PC-9 (cell line): ENCODE measurements around the gene PLEKHA7. TPM values are rescaled to one million over a fixed set of nuclear protein-coding genes. Genes with fewer than 3 reads are reported as not detected.

ENCODE experiments used
- BruUV-seq: library from RNA; stranded (reverse); fragments of 400-500 nt; replicated peaks from 2 replicates; lab custom pipeline; 2021; lab: Mats Ljungman, UMichigan
- CTCF ChIA-PET: fragments of 300-600 bp; sonication (Branson Sonifier 250); formaldehyde crosslinking; loops from one replicate; lab custom pipeline; 2022; ENCODE audit warnings: antibody characterized with exemption; lab: Charles Lee
- POLR2A ChIA-PET: fragments of 300-600 bp; sonication (Branson Sonifier 250); formaldehyde crosslinking; loops from one replicate; lab custom pipeline; 2022; ENCODE audit warnings: antibody characterized with exemption; ENCODE audit not compliant: unreplicated experiment; lab: Charles Lee
- DNase-seq, 2 experiments: peaks; one replicate each; pipeline versions ENCODE4 v3.0.0 to v3.0.0-alpha.2; 2015 to 2022; ENCODE audit warnings: mixed read lengths in 1 of 2
- H2AFZ ChIP-seq: fragments of 200-600 bp; sonication (generic); 2 replicates; pipeline ENCODE4 v1.8.1; 2017; ENCODE audit warnings: antibody characterized with exemption
- H3F3A ChIP-seq: fragments of 200-600 bp; sonication (generic); 2 replicates; pipeline ENCODE4 v1.8.1; 2017; ENCODE audit warnings: antibody characterized with exemption, mild to moderate bottlenecking, low read depth; ENCODE audit not compliant: insufficient read depth
- H3K27ac ChIP-seq: fragments of 200-600 bp; sonication (generic); 2 replicates; pipeline ENCODE4 v1.6.1; 2016; ENCODE audit warnings: mixed run types
- H3K27me3 ChIP-seq: fragments of 200-600 bp; sonication (generic); 2 replicates; pipeline ENCODE4 v1.6.1; 2016; ENCODE audit warnings: low read depth, mixed run types; ENCODE audit not compliant: insufficient read depth
- H3K36me3 ChIP-seq: fragments of 200-600 bp; sonication (generic); 2 replicates; pipeline ENCODE4 v1.6.1; 2016; ENCODE audit warnings: low read depth, mixed run types
- H3K4me1 ChIP-seq: fragments of 200-600 bp; sonication (generic); replicated peaks from 2 replicates; pipeline ENCODE4 v1.6.1; 2016; ENCODE audit warnings: mixed run types; ENCODE audit not compliant: insufficient read depth
- H3K4me2 ChIP-seq: fragments of 200-600 bp; sonication (generic); 2 replicates; pipeline ENCODE4 v1.6.1; 2017; ENCODE audit warnings: mixed run types
- H3K4me3 ChIP-seq: fragments of 200-600 bp; sonication (generic); 2 replicates; pipeline ENCODE4 v1.6.1; 2016; ENCODE audit warnings: mixed run types
- H3K79me2 ChIP-seq: fragments of 200-600 bp; sonication (generic); 2 replicates; pipeline ENCODE4 v1.6.1; 2017; ENCODE audit warnings: low read depth, mixed run types
- H3K9me2 ChIP-seq: fragments of 200-600 bp; sonication (generic); 2 replicates; pipeline ENCODE4 v1.8.1; 2017; ENCODE audit warnings: mild to moderate bottlenecking; ENCODE audit not compliant: insufficient read depth
- H3K9me3 ChIP-seq: fragments of 200-600 bp; sonication (generic); 2 replicates; pipeline ENCODE4 v1.8.1; 2016; ENCODE audit warnings: low read depth; ENCODE audit not compliant: insufficient read depth
- H4K20me1 ChIP-seq: fragments of 200-600 bp; sonication (generic); 2 replicates; pipeline ENCODE4 v1.8.1; 2017; ENCODE audit not compliant: insufficient read depth
- CTCF ChIP-seq: fragments of 200-600 bp; sonication (generic); conservative IDR thresholded peaks from 2 replicates; pipeline ENCODE4 v1.6.1; 2017; ENCODE audit warnings: mixed run types, antibody characterized with exemption, mild to moderate bottlenecking, moderate library complexity
- EZH2 ChIP-seq: fragments of 200-600 bp; sonication (generic); IDR thresholded peaks from 2 replicates; pipeline ENCODE4 v1.8.0; 2017; ENCODE audit warnings: antibody characterized with exemption, low read depth
- intact Hi-C: fragments of 100-400 bp; cut with micrococcal nuclease; formaldehyde crosslinking; loops from one replicate; pipeline ENCODE4 v1.10.0; 2022; ENCODE audit not compliant: unreplicated experiment
- total RNA-seq: library from RNA; stranded (reverse); gene quantifications from 2 replicates; pipeline ENCODE4 v1.2.3, GENCODE V29; 2021

PLEKHA7 gene
- total RNA-seq, 1 experiment from 2014 or later, result 26.9 TPM

DNA sequence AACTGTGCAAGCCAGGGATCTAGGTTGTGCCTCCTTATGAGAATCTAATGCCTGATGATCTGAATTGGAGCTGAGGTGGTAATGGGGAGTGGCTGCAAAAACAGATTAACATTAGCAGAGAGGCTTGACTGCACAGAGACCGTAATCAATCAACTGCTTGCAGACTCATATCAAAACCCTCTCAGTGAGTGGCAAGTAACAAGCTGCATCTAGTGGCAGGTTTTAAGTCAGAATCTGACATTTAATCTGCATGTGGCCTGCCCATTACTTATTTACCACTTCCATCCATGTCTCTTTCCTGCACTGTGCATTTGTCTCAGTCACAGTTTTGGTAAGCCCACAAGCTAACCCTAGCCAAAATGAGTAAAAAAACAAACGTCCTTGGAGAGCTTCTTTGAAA, 264.5 kb downstream of the PLEKHA7 start:
- Histone ChIP-seq H3F3A (peaks cover 1% of the 10 kb centered on the region; the same call in 1 of the 2 replicates), H2AFZ (no peak overlapping the region), H3K9me3 (no peaks in the 10 kb centered on the region), H3K4me2 (no peak overlapping the region), H3K36me3 (peaks cover 7% of the 10 kb centered on the region; the same call in 1 of the 2 replicates), H3K79me2 (peaks cover 9% of the 10 kb centered on the region; the same call in 1 of the 2 replicates), H3K4me3 (no peak overlapping the region), H3K4me1 (no peaks in the 10 kb centered on the region), H3K27ac (no peak overlapping the region), H3K9me2 (no peaks in the 10 kb centered on the region), H4K20me1 (peaks cover 12% of the 10 kb centered on the region; the same call in 1 of the 2 replicates), H3K27me3 (no peaks in the 10 kb centered on the region)
- ChIA-PET CTCF (no interaction called here), POLR2A (no interaction called here)
- no peak for DNase-seq
- no TSS peak for BruUV-seq
- no peak for TF ChIP-seq EZH2
- TF ChIP-seq CTCF, result no peak
- intact Hi-C loops, result no loop called here

DNA sequence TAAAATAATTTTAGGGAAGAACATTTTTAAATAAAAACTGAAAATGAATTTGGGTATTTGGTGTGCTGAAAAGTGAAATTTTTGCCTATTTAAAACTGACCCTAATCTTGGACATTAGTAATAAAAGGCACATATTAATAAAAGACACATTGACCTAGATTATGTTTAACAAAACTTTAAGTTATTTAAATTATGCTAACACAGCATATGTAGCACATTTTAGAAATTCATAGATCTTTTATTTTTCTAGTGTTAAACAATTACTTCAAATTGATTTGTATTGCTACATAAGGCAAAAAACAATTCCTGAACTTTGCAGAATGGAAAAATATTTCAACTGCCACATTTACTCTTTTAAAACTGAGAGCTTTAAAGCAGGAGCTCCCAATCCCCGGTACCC, 265.1 kb downstream of the PLEKHA7 start:
- H3K4me3 ChIP-seq, result no peak overlapping the region
- TF ChIP-seq CTCF, result no peak
- TF ChIP-seq EZH2, result no peak
- POLR2A ChIA-PET, result no interaction called here
- intact Hi-C loops, result no loop called here
- H3K4me2 ChIP-seq, result no peak overlapping the region
- H2AFZ ChIP-seq, result no peak overlapping the region
- no peak overlapping the region for H3K27ac ChIP-seq
- H3K79me2 ChIP-seq, result peaks cover 15% of the 10 kb centered on the region
- H3K4me1 ChIP-seq, result no peaks in the 10 kb centered on the region
- no peaks in the 10 kb centered on the region for H3K9me3 ChIP-seq
- CTCF ChIA-PET, result no interaction called here
- BruUV-seq, result no TSS peak
- no peaks in the 10 kb centered on the region for H3K27me3 ChIP-seq
- no peak for DNase-seq
- H3K9me2 ChIP-seq, result no peaks in the 10 kb centered on the region
- no peaks in the 10 kb centered on the region for H3F3A ChIP-seq
- peaks cover 7% of the 10 kb centered on the region; the same call in 1 of the 2 replicates for H3K36me3 ChIP-seq
- H4K20me1 ChIP-seq, result peaks cover 18% of the 10 kb centered on the region; the same call in 1 of the 2 replicates

- Histone ChIP-seq H3K4me2 (no peak overlapping the region), H3K27me3 (no peaks in the 10 kb centered on the region), H3F3A (no peaks in the 10 kb centered on the region), H3K9me3 (no peaks in the 10 kb centered on the region), H3K79me2 (peaks cover 43% of the 10 kb centered on the region), H3K4me3 (no peak overlapping the region), H2AFZ (no peak overlapping the region), H4K20me1 (peaks cover 20% of the 10 kb centered on the region; the same call in 1 of the 2 replicates), H3K4me1 (no peaks in the 10 kb centered on the region), H3K27ac (no peak overlapping the region), H3K9me2 (no peaks in the 10 kb centered on the region), H3K36me3 (peaks cover 11% of the 10 kb centered on the region; the same call in 1 of the 2 replicates)
- intact Hi-C loops, result no loop called here
- DNase-seq, result no peak
- BruUV-seq, result no TSS peak
- ChIA-PET POLR2A (no interaction called here), CTCF (no interaction called here)
- TF ChIP-seq CTCF (no peak), EZH2 (no peak)
These were observed 268.1 kb downstream of the PLEKHA7 start for GRCh38 chr11:16745950-16746605.
